ENCODE measurements around the gene TSNAXIP1. TPM values are rescaled to one million over a fixed set of nuclear protein-coding genes. Genes with fewer than 3 reads are reported as not detected.

The TSNAXIP1 gene
- total and polyA plus RNA-seq, 2 donors (not counting 1 experiment from before 2014, with no cell fraction given): 0.97 to 1.2 TPM

DNA sequence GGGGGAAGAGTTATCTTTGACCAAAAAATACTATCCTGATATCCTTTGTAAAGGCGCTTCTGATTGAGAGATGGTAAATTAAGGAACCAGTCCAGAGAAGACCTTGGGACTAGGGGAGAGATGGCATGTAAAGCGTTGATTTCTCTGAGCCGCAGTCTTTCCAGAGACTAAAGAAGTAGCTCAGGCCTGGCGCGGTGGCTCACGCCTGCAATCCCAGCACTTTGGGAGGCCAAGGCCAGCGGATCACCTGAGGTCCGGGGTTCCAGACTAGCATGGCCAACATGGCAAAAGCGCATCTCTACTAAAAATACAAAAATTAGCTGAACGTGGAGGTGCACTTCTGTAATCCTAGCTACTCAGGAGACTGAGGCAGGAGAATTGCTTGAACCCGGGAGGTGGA lies 41.4 kb downstream of the TSNAXIP1 start:
- DNase-seq: no peak
- Histone ChIP-seq H4K20me1 (ENCODE audit: control insufficient read depth, insufficient read depth, low read length, poor library complexity, severe bottlenecking) (peaks cover 44% of the 10 kb centered on the region), H3K27me3 (replicated peaks in 1 of 4; ENCODE audit: control extremely low read depth in 1 of 4, control insufficient read depth in 3 of 4, insufficient read depth in 4 of 4, low read length in 3 of 4) (no peaks in the 10 kb centered on the region), H3K9me3 (ENCODE audit: control extremely low read depth in 1 of 3, control insufficient read depth in 2 of 3, insufficient read depth in 1 of 3, low read length in 2 of 3) (no peaks in the 10 kb centered on the region), H3K27ac (ENCODE audit: low read length in 2 of 2) (no peak overlapping the region), H3K4me1 (ENCODE audit: control insufficient read depth in 2 of 2, insufficient read depth in 2 of 2, low read length in 2 of 2) (peaks cover 35 to 44% of the 10 kb centered on the region in 2 donors), H3K9ac (ENCODE audit: low read length) (peak overlapping the region; percentile 85), H3K4me2 (replicated peaks; ENCODE audit: low read depth, low read length, poor library complexity, severe bottlenecking) (peak overlapping the region; percentile 97), H2AFZ (ENCODE audit: insufficient read depth, low read depth, low read length, poor library complexity, severe bottlenecking) (no peak overlapping the region), H3K4me3 (ENCODE audit: control extremely low read depth in 1 of 5, extremely low read depth in 1 of 5, insufficient read depth in 1 of 5, low read depth in 2 of 5, low read length in 4 of 5) (peak overlapping the region in 2 of 5 experiments; percentile 85 to 86), H3K79me2 (ENCODE audit: control insufficient read depth, insufficient read depth, low read length) (peaks cover 82% of the 10 kb centered on the region), H3K36me3 (replicated peaks in 1 of 2; ENCODE audit: control extremely low read depth in 1 of 2, control insufficient read depth in 1 of 2, extremely low read depth in 1 of 2, insufficient read depth in 2 of 2, low read length in 1 of 2) (no peaks in the 10 kb centered on the region)
- H3K4me3 Mint-ChIP-seq: peak overlapping the region; percentile 92
- ChIA-PET POLR2A (interaction anchor here (0.6 to 0.7 kb wide), 2 partner anchors 8 to 428 kb away, joined by 3 to 4 read pairs; no protein-coding TSS in a partner anchor), CTCF (interaction anchor here (0.9 to 1.8 kb wide), 3 partner anchors 32 to 382 kb away, joined by 3 to 7 read pairs (median 4); no protein-coding TSS in a partner anchor)
- H3K27ac Mint-ChIP-seq: no peak overlapping the region
- H3K4me1 Mint-ChIP-seq: peaks cover 41% of the 10 kb centered on the region
- WGBS (ENCODE audit: insufficient coverage): 98% methylated on average over 9 of the region's 11 CpGs
- no peak for ATAC-seq (ENCODE audit: low read depth)
- no peaks in the 10 kb centered on the region for H3K9me3 Mint-ChIP-seq (ENCODE audit: insufficient read depth)
- TF ChIP-seq EZH2 (IDR thresholded peaks at IDR 0.05; ENCODE audit: borderline replicate concordance, insufficient read depth, low read depth, low read length, poor library complexity, severe bottlenecking) (no peak), CTCF (IDR thresholded peaks at IDR 0.05) (no peak)
- no peaks in the 10 kb centered on the region for H3K27me3 Mint-ChIP-seq
- intact Hi-C loops (cut with micrococcal nuclease): loop anchor here (10.0 kb wide), 1 partner anchor 1093 kb away; the partner anchor contains the start of gene DYNC1LI2

- intact Hi-C loops (cut with micrococcal nuclease): no loop called here
- Mint-ChIP-seq H3K9me3 (ENCODE audit: insufficient read depth) (no peaks in the 10 kb centered on the region), H3K27me3 (no peaks in the 10 kb centered on the region), H3K4me1 (peaks cover 27% of the 10 kb centered on the region), H3K27ac (no peak overlapping the region), H3K4me3 (no peak overlapping the region)
- ChIA-PET CTCF (interaction anchor here (1.0 kb wide), 1 partner anchor 30 kb away, joined by 4 read pairs; no protein-coding TSS in a partner anchor), POLR2A (no interaction called here)
- Histone ChIP-seq H3K9me3 (ENCODE audit: control extremely low read depth in 1 of 3, control insufficient read depth in 2 of 3, insufficient read depth in 1 of 3, low read length in 2 of 3) (no peaks in the 10 kb centered on the region), H2AFZ (ENCODE audit: insufficient read depth, low read depth, low read length, poor library complexity, severe bottlenecking) (no peak overlapping the region), H3K27ac (ENCODE audit: low read length in 2 of 2) (no peak overlapping the region), H3K4me3 (ENCODE audit: control extremely low read depth in 1 of 5, extremely low read depth in 1 of 5, insufficient read depth in 1 of 5, low read depth in 2 of 5, low read length in 4 of 5) (no peak overlapping the region), H3K4me1 (ENCODE audit: control insufficient read depth in 2 of 2, insufficient read depth in 2 of 2, low read length in 2 of 2) (no peaks in the 10 kb centered on the region), H4K20me1 (ENCODE audit: control insufficient read depth, insufficient read depth, low read length, poor library complexity, severe bottlenecking) (peaks cover 66% of the 10 kb centered on the region), H3K36me3 (replicated peaks in 1 of 2; ENCODE audit: control extremely low read depth in 1 of 2, control insufficient read depth in 1 of 2, extremely low read depth in 1 of 2, insufficient read depth in 2 of 2, low read length in 1 of 2) (peaks cover 0 to 4% of the 10 kb centered on the region in 2 experiments), H3K79me2 (ENCODE audit: control insufficient read depth, insufficient read depth, low read length) (peaks cover 97% of the 10 kb centered on the region), H3K9ac (ENCODE audit: low read length) (no peak overlapping the region), H3K4me2 (replicated peaks; ENCODE audit: low read depth, low read length, poor library complexity, severe bottlenecking) (no peak overlapping the region), H3K27me3 (replicated peaks in 1 of 4; ENCODE audit: control extremely low read depth in 1 of 4, control insufficient read depth in 3 of 4, insufficient read depth in 4 of 4, low read length in 3 of 4) (no peaks in the 10 kb centered on the region)
- DNase-seq (no peak), ATAC-seq (ENCODE audit: low read depth) (no peak)
- no peak for TF ChIP-seq CTCF (IDR thresholded peaks at IDR 0.05)
- no peak for TF ChIP-seq EZH2 (IDR thresholded peaks at IDR 0.05; ENCODE audit: borderline replicate concordance, insufficient read depth, low read depth, low read length, poor library complexity, severe bottlenecking)
- WGBS (ENCODE audit: insufficient coverage): 100% methylated on average over 3 of the region's 3 CpGs
Measured at GRCh38 chr16:67853670-67854069, 47.0 kb downstream of the TSNAXIP1 start.

All from B cell (primary cell).